HG03378 (cell line): ENCODE data around the gene SKIC3.

Experiments
- ATAC-seq: cut with Tn5 transposase; IDR thresholded peaks from one replicate; pipeline ENCODE4 v1.9.1; 2021; ENCODE audit warnings: mild to moderate bottlenecking, moderate library complexity; ENCODE audit not compliant: unreplicated experiment

SKIC3 gene

GRCh38 chr5:95532415-95532814 is 22.4 kb downstream of the SKIC3 start:
- no peak for ATAC-seq

- ATAC-seq, result no peak
These were observed 23.3 kb downstream of the SKIC3 start for GRCh38 chr5:95531491-95531890.

GRCh38 chr5:95530416-95530815 is 24.4 kb downstream of the SKIC3 start:
- ATAC-seq, result no peak

DNA sequence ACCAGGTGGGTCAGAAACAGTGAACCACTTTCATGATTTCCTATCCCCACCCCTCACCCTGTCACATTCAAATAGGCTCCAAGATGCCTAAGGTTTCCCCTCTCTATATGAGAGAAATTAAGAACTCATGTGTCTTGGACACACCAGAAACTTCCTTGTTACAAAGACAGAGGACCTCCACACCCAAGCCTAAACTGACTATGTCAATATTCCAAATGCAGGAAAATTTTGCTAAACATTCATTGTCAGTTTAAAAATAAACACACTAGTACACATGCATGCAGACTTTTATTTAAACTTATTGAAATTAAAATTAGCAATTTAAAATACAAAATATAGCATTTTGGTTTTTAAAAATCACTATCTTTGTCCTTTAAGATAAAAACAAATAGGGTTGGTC is 26.2 kb downstream of the SKIC3 start:
- no peak for ATAC-seq

DNA sequence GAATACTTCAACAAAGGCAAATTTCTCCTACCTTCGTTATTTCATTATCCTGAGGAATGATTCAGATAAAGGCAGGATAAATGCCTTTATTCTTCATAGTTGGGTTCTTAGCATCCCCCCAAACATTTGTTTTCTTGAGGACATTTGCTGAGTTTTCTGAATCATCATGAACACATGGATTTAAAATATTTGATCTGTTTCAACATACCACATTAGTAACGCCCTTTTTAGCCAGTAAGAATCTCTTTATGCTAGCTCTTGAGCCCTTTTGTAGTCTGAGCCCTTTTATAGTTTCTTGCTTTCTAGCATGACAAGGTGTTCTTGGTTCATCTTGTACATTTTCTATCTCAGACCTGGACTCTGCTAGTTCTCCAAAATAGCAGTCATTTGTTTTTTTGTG is 27.9 kb downstream of the SKIC3 start:
- ATAC-seq, result no peak

- no peak for ATAC-seq
These were observed 30.4 kb downstream of the SKIC3 start for GRCh38 chr5:95524423-95524822.

DNA sequence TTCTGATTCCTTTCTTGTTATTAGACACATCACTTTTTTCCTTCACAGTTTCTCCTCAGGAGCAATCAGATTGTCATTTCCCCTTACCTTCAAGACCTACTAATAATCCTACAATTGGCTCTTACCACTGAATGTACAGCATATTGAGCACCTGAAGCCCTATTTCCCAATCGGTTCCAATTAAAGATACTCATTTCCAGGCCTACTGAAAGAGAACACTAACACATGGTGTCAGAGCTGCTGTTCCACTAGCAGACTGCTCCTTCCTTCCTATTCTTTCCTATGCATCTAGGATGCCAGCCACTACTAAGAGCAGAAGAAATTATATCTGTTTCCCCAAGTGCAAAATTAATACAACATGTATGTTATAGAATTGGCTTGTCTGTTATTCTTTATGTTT is 34.6 kb downstream of the SKIC3 start:
- no peak for ATAC-seq

DNA sequence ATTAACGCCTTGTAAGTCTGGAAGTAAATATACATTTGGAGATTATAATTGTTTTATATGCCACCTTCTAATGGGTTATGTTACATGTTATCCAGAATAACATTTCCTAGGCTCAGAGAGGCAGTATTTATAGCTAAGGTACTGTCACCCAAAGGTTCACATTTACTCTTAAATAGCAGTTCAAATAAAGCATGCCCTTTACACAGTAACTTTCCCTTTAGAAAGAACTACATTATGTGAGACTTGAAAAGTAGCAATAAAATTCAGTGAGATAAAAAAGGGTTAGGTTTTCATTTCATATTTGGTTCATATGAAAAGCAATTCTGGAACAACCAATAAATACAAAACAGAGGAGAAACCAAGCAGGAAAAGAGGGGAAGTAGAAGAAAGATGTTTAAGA is 35.1 kb downstream of the SKIC3 start:
- ATAC-seq, result no peak

DNA sequence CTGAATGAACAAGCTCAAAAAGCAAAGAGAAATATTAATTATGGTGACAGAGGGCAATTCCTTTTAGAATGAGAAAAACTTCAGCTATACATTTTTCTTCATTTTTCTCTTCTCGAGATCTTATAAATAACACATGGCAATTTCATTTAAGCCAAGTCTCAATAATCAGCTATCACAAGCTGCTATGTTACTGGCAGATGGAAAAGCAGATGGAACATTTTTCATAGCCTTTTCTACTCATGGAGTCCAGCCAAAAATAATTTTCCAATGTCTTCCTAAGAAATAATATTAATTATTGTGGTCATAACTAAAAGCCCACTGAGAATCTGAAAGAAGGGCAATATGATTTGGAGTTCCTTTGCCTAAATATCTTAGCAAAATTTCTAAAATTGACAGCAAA is 35.6 kb downstream of the SKIC3 start:
- no peak for ATAC-seq

- ATAC-seq, result no peak
These were observed 36.4 kb downstream of the SKIC3 start for GRCh38 chr5:95518417-95518816.

DNA sequence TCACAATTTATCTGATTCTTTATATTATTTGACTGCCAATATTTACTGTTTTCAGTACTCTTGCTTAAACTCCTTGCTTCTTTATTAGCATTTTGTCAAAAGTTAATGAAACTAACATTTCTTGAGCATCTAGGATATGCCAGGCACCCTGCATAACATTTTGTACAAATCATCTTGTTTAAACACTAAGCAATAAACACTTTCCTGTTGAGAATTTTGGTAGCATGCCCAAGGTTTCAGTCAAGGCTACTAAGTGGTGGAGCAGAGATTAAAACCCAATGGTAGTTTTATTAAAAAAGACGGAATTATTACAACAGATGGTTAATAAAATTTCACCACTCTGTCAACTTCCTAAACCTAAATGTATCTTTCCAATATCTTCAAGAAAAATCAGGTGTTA is 43.2 kb downstream of the SKIC3 start:
- ATAC-seq, result no peak

DNA sequence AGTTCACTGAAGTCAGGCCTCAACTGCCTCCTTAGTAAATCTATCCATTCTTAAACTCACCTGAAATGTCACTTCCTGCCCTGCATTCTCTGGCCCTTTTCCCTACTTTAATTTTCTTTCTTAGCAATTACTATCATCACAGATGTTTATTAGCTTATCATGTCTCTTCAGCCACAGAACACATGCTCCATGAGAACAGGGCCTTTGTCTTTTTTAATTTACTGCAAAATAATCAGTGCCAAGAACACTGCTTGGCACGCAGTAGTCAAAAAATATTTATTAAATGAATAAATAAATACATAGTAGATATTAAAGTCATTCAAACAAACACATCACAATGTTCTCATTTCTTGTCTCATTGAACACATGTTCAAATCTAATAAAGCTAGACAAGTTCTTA is 46.2 kb downstream of the SKIC3 start:
- ATAC-seq, result no peak
